ENCODE measurements around the gene SUSD5.
"Not testable (repeated sequence)": the region's sequence is repeated elsewhere in the genome, so short reads cannot be mapped to it uniquely, and the experiment has no call there.

The SUSD5 gene

DNA sequence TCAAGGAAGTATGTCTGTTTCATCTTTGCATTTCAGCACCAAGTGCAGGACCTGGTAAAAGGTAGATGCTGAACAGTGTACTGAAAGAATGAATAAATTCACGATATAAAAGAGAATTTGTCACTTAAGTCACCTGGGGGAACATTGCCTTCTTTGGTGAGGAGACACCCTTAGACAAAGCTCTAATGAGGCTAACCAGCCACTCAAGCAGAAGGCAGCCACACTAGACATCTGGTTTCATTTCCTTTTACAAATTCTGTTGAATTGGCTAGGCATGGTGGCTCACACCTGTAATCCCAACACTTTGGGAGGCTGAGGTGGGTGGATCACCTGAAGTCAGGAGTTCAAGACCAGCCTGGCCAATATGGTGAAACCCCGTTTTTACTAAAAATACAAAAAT lies 111.8 kb downstream of the SUSD5 start:
- not testable (repeated sequence) for H3K4me1 ChIP-seq (ENCODE audit: control insufficient read depth in 1 of 2, insufficient read depth in 2 of 2, low read length in 2 of 2)

DNA sequence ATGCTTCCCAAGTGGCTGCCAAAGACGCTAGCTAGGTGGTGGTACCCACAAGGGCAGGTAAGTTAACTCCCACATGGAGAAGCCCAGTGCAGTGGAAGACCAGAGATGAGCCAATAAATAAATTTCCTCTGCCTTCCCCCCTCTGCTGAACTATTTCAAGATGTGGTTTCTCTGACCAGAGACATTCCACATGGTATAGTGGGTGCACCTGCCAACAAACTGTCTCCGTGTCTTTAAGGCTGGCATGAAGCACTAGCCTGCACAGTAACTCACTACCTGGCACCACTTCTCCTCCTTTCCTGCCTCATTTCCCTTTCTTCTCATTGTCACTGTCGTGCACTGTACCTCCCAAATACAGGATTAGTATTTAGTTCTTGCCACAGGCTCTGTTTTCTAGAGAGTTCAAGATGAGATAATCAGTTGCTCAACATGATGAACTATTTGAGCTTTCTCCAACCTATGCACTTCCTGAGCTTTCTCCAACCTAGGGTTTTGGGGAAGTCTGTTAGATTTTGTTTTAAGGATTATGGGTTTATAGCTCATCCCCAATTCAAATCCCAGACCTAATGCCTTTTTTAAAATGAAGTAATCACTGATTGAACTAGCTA lies 113.2 kb downstream of the SUSD5 start:
- H3K9me3 ChIP-seq (ENCODE audit: control insufficient read depth in 1 of 2, low read length in 2 of 2), result no peaks in the 10 kb centered on the region
- H3K9ac ChIP-seq (ENCODE audit: low read depth in 1 of 2, low read length in 2 of 2), result no peak overlapping the region
- H3K27me3 ChIP-seq (ENCODE audit: control insufficient read depth in 1 of 2, insufficient read depth in 2 of 2, low read length in 2 of 2), result no peaks in the 10 kb centered on the region
- H3K27ac ChIP-seq (ENCODE audit: low read depth, low read length), result no peak overlapping the region
- no peaks in the 10 kb centered on the region for H3K36me3 ChIP-seq (ENCODE audit: control insufficient read depth in 1 of 2, insufficient read depth in 2 of 2, low read length in 2 of 2)
- H3K4me3 ChIP-seq (ENCODE audit: low read depth in 1 of 2, low read length in 2 of 2), result no peak overlapping the region
- H3K4me1 ChIP-seq (ENCODE audit: control insufficient read depth in 1 of 2, insufficient read depth in 2 of 2, low read length in 2 of 2), result no peaks in the 10 kb centered on the region

More for the DNA sequence above, 111.8 kb downstream of the SUSD5 start:
- H3K36me3 ChIP-seq (ENCODE audit: control insufficient read depth in 1 of 2, insufficient read depth in 2 of 2, low read length in 2 of 2); H3K9me3 ChIP-seq (ENCODE audit: control insufficient read depth in 1 of 2, low read length in 2 of 2); H3K4me3 ChIP-seq (ENCODE audit: low read depth in 1 of 2, low read length in 2 of 2); H3K27ac ChIP-seq (ENCODE audit: low read depth, low read length); H3K27me3 ChIP-seq (ENCODE audit: control insufficient read depth in 1 of 2, insufficient read depth in 2 of 2, low read length in 2 of 2); H3K9ac ChIP-seq (ENCODE audit: low read depth in 1 of 2, low read length in 2 of 2): not testable (repeated sequence)

GRCh38 chr3:33104803-33105202 lies 113.8 kb downstream of the SUSD5 start:
- Histone ChIP-seq H3K36me3 (ENCODE audit: control insufficient read depth in 1 of 2, insufficient read depth in 2 of 2, low read length in 2 of 2) (no peaks in the 10 kb centered on the region), H3K27me3 (ENCODE audit: control insufficient read depth in 1 of 2, insufficient read depth in 2 of 2, low read length in 2 of 2) (no peaks in the 10 kb centered on the region), H3K4me1 (ENCODE audit: control insufficient read depth in 1 of 2, insufficient read depth in 2 of 2, low read length in 2 of 2) (no peaks in the 10 kb centered on the region), H3K9me3 (ENCODE audit: control insufficient read depth in 1 of 2, low read length in 2 of 2) (no peaks in the 10 kb centered on the region), H3K27ac (ENCODE audit: low read depth, low read length) (no peak overlapping the region), H3K4me3 (ENCODE audit: low read depth in 1 of 2, low read length in 2 of 2) (no peak overlapping the region), H3K9ac (ENCODE audit: low read depth in 1 of 2, low read length in 2 of 2) (no peak overlapping the region)

DNA sequence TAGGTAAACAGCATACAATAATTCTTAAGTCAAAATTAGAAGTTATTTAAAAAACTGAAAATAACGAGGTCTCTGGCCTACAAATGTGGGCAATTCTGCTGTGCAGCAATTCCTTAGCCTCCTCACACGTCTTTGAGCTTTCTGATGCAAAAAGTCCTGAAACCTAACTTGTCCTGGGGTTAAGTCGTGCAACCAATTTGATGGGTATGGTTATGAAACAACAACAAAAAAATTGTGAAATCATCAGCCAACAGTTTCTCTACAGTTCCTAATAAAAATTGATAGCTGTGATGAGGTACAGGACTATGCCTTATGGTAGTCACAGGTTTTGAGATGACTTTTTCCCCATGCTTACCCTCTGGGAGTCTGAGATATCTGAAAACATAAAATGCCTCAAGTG lies 115.1 kb downstream of the SUSD5 start:
- Histone ChIP-seq H3K4me3 (ENCODE audit: low read depth in 1 of 2, low read length in 2 of 2) (no peak overlapping the region), H3K27me3 (ENCODE audit: control insufficient read depth in 1 of 2, insufficient read depth in 2 of 2, low read length in 2 of 2) (no peaks in the 10 kb centered on the region), H3K9me3 (ENCODE audit: control insufficient read depth in 1 of 2, low read length in 2 of 2) (no peaks in the 10 kb centered on the region), H3K27ac (ENCODE audit: low read depth, low read length) (no peak overlapping the region), H3K9ac (ENCODE audit: low read depth in 1 of 2, low read length in 2 of 2) (no peak overlapping the region), H3K4me1 (ENCODE audit: control insufficient read depth in 1 of 2, insufficient read depth in 2 of 2, low read length in 2 of 2) (no peaks in the 10 kb centered on the region), H3K36me3 (ENCODE audit: control insufficient read depth in 1 of 2, insufficient read depth in 2 of 2, low read length in 2 of 2) (no peaks in the 10 kb centered on the region)

DNA sequence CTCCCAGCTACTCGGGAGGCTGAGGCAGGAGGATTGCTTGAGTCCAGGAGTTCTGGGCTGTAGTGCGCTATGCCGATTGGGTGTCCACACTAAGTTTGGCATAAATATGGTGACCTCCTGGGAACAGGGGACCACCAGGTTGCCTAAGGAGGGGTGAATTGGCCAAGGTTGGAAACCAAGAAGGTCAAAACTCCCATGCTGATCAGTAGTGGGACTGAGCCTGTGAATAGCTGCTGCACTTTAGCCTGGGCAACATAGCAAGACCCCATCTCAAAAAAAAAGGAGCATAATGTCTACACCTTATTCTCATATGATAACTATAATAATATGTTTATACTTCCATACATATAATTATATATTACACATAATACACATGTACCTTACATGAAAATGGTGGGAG lies 115.6 kb downstream of the SUSD5 start:
- Histone ChIP-seq H3K9ac (ENCODE audit: low read depth in 1 of 2, low read length in 2 of 2) (no peak overlapping the region), H3K4me1 (ENCODE audit: control insufficient read depth in 1 of 2, insufficient read depth in 2 of 2, low read length in 2 of 2) (no peaks in the 10 kb centered on the region), H3K36me3 (ENCODE audit: control insufficient read depth in 1 of 2, insufficient read depth in 2 of 2, low read length in 2 of 2) (no peaks in the 10 kb centered on the region), H3K27me3 (ENCODE audit: control insufficient read depth in 1 of 2, insufficient read depth in 2 of 2, low read length in 2 of 2) (no peaks in the 10 kb centered on the region), H3K9me3 (ENCODE audit: control insufficient read depth in 1 of 2, low read length in 2 of 2) (no peaks in the 10 kb centered on the region), H3K27ac (ENCODE audit: low read depth, low read length) (no peak overlapping the region), H3K4me3 (ENCODE audit: low read depth in 1 of 2, low read length in 2 of 2) (no peak overlapping the region)

- Histone ChIP-seq H3K9me3 (ENCODE audit: control insufficient read depth in 1 of 2, low read length in 2 of 2) (no peaks in the 10 kb centered on the region), H3K27ac (ENCODE audit: low read depth, low read length) (no peak overlapping the region)
Observed at GRCh38 chr3:33100229-33100628, 118.4 kb downstream of the SUSD5 start.

More at GRCh38 chr3:33100229-33100628, 118.4 kb downstream of the SUSD5 start:
- peaks cover 6 to 10% of the 10 kb centered on the region in 2 donors for H3K4me1 ChIP-seq (ENCODE audit: control insufficient read depth in 1 of 2, insufficient read depth in 2 of 2, low read length in 2 of 2)
- no peaks in the 10 kb centered on the region for H3K36me3 ChIP-seq (ENCODE audit: control insufficient read depth in 1 of 2, insufficient read depth in 2 of 2, low read length in 2 of 2)
- no peak overlapping the region for H3K4me3 ChIP-seq (ENCODE audit: low read depth in 1 of 2, low read length in 2 of 2)
- no peaks in the 10 kb centered on the region for H3K27me3 ChIP-seq (ENCODE audit: control insufficient read depth in 1 of 2, insufficient read depth in 2 of 2, low read length in 2 of 2)
- H3K9ac ChIP-seq (ENCODE audit: low read depth in 1 of 2, low read length in 2 of 2), result no peak overlapping the region
